A549 treated with Mapracorat at 1 μM for 4 hours (cell line): ENCODE data around the gene OR10K1. TPM values are rescaled to one million over a fixed set of nuclear protein-coding genes. Genes with fewer than 3 reads are reported as not detected.

Source experiments
- total RNA-seq: library from RNA; stranded (reverse); fragments of 200-300 nt; extraction: Qiagen RNA extraction; gene quantifications from 5 replicates; pipeline ENCODE4 v1.2.3, GENCODE V29; 2022

The OR10K1 gene
- total RNA-seq = not detected in 5 replicates

GRCh38 chr1:158461534-158461933 lies at the start of gene OR10K1:
TSS of gene OR10K1 (plus strand) at chr1:158461834. CDS start at chr1:158465562, 3,728 bp downstream.

GRCh38 chr1:158426137-158426536 lies 35.5 kb upstream of the OR10K1 start, which contains the start of gene OR10K2:
TSS of gene OR10K2 (minus strand) at chr1:158426237. CDS start at chr1:158420866, 5,371 bp downstream.

GRCh38 chr1:158471920-158472319 lies 10.3 kb downstream of the OR10K1 start, which contains the start of gene OR10R2:
TSS of gene OR10R2 (plus strand) at chr1:158472220. CDS start at chr1:158472326, 106 bp downstream.

Other genes with a start within 250 kb of the OR10K1 start
- not detected in 5 replicates for gene CD1A, start 207.4 kb upstream of the OR10K1 start, total RNA-seq
- not detected in 5 replicates for gene CD1C, start 171.9 kb upstream of the OR10K1 start, total RNA-seq
- not detected in 5 replicates for gene CD1B, start 130.3 kb upstream of the OR10K1 start, total RNA-seq
- gene CD1E, start 107.9 kb upstream of the OR10K1 start, total RNA-seq = not detected in 5 replicates
- not detected in 5 replicates for gene OR10T2, start 62.4 kb upstream of the OR10K1 start, total RNA-seq
- not detected in 5 replicates for gene OR10K2, start 35.6 kb upstream of the OR10K1 start, total RNA-seq
- gene OR10R2, start 10.4 kb downstream of the OR10K1 start, total RNA-seq = not detected in 5 replicates
- gene OR6Y1, start 92.6 kb downstream of the OR10K1 start, total RNA-seq = not detected in 5 replicates
- gene OR6P1, start 108.7 kb downstream of the OR10K1 start, total RNA-seq = not detected in 5 replicates
- gene OR10X1, start 118.1 kb downstream of the OR10K1 start, total RNA-seq = not detected in 5 replicates
- not detected in 5 replicates for gene OR10Z1, start 143.4 kb downstream of the OR10K1 start, total RNA-seq
- not detected in 5 replicates for gene SPTA1, start 224.9 kb downstream of the OR10K1 start, total RNA-seq
- gene OR6K2, start 238.8 kb downstream of the OR10K1 start, total RNA-seq = not detected in 5 replicates